ENCODE results near the gene KCNQ2.

The KCNQ2 gene

DNA sequence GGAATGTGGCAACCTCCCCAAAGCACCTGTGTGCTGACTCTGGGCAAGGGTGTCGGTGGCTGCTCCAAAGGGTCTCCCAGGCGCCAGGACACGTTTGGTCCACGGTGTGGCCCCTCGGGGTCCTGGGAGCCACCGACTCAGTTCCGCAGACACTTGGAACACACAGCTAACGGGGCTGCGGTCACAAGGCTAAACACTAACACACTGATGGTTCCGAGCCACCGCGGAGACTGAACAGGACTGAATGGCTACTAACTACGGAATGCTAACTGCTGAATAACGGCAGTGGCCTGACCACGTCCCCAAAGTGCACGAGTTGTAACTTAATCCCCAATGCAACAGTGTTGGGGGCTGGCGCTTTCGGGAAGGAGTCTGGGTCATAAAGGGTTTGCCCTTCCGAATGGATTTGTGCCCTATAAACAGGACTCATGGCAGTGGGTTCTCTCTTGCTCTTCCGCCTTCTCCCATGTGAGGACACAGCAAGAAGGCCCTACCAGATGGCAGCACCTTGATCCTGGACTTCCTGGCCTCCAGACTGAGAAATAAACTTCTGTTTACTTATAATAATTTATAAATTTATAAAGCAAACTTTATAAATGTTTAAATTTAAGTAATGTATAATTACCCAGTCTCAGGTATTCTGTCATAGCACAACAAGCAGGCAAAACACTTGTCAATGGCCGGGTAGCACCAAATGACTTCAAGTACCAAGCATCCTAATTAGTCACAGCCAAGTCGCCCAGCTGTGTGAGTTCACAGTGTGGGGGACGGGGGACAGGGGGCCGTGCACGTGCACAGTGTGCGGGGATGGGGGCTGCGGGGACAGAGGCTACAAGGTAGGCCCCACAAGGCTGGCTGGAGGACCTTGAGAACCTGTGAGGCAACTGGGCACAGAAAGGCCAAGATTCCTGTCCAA is 28.7 kb upstream of the KCNQ2 start:
- Histone ChIP-seq H3K9me3 (peaks cover 0 to 18% (median 17%) of the 10 kb centered on the region in 3 donors), H3K27me3 (peaks cover 0 to 83% of the 10 kb centered on the region in 2 donors), H3K27ac (no peak overlapping the region), H3K36me3 (no peaks in the 10 kb centered on the region), H3K4me3 (no peak overlapping the region), H3K4me1 (peaks cover 0 to 32% (median 26%) of the 10 kb centered on the region in 4 donors)
- TF ChIP-seq, protein P1, sequence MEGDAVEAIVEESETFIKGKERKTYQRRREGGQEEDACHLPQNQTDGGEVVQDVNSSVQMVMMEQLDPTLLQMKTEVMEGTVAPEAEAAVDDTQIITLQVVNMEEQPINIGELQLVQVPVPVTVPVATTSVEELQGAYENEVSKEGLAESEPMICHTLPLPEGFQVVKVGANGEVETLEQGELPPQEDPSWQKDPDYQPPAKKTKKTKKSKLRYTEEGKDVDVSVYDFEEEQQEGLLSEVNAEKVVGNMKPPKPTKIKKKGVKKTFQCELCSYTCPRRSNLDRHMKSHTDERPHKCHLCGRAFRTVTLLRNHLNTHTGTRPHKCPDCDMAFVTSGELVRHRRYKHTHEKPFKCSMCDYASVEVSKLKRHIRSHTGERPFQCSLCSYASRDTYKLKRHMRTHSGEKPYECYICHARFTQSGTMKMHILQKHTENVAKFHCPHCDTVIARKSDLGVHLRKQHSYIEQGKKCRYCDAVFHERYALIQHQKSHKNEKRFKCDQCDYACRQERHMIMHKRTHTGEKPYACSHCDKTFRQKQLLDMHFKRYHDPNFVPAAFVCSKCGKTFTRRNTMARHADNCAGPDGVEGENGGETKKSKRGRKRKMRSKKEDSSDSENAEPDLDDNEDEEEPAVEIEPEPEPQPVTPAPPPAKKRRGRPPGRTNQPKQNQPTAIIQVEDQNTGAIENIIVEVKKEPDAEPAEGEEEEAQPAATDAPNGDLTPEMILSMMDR (IDR thresholded peaks at IDR 0.05), result no peak
- intact Hi-C loops (cut with DNase I; ENCODE audit: low total_unique reads), result no loop called here
- DNase-seq, result no peak

DNA sequence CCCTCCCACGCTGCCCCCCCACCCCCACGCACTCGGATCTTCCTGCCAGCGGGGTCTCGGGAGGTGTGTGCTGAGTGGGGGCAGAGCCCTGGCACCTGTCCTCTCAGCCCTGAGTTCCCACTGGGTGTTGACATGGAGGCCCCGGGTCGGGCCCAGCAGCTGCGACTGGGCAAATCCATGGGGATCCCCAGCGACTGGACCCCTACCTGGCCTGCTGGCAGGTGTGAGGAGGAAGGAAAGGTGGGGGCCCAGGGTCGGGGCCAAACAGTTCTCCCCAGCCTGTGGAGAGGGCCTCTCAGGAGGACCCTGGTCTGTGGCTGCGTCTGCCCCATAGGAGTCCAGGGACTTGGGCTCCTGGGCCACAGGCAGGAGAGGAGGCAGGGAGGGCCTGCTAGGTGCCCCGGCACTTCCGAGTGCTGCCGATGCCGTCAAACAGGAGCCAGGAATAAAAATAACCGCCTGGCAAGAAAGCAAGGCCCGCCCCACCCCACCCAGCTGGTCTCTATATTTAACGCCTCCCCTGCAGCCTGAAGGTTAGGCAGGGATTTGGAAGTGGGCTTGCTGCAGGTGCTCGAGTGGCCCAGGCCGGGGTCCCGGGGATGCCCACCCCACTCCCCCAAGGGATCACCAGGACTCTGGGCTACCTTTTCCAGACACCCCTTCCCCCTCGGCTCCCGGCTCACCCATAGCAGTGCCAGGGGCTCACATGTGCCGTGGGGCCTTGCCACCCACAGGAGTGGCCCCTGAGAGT is 27.9 kb upstream of the KCNQ2 start:
- H3K27me3 ChIP-seq, result peaks cover 0 to 84% of the 10 kb centered on the region in 2 donors
- H3K4me3 ChIP-seq, result no peak overlapping the region
- no peaks in the 10 kb centered on the region for H3K36me3 ChIP-seq
- TF ChIP-seq, protein P1 (IDR thresholded peaks at IDR 0.05), result no peak
- H3K9me3 ChIP-seq, result peaks cover 0 to 12% (median 11%) of the 10 kb centered on the region in 3 donors
- intact Hi-C loops (cut with DNase I; ENCODE audit: low total_unique reads), result no loop called here
- no peak for DNase-seq
- H3K4me1 ChIP-seq, result peaks cover 0 to 35% (median 28%) of the 10 kb centered on the region in 4 donors
- H3K27ac ChIP-seq, result no peak overlapping the region

- TF ChIP-seq, protein P1 (IDR thresholded peaks at IDR 0.05), result no peak
- Histone ChIP-seq H3K27ac (no peak overlapping the region), H3K27me3 (peaks cover 0 to 91% of the 10 kb centered on the region in 2 donors), H3K9me3 (peaks cover 0 to 3% (median 2%) of the 10 kb centered on the region in 3 donors), H3K4me1 (peaks cover 0 to 35% (median 28%) of the 10 kb centered on the region in 4 donors), H3K36me3 (no peaks in the 10 kb centered on the region), H3K4me3 (peak overlapping the region; percentile 28 to 41)
- DNase-seq, result no peak
- intact Hi-C loops (cut with DNase I; ENCODE audit: low total_unique reads), result no loop called here
Measured at GRCh38 chr20:63499338-63499969, 27.0 kb upstream of the KCNQ2 start.

- Histone ChIP-seq H3K9me3 (no peaks in the 10 kb centered on the region), H3K4me1 (peaks cover 0 to 35% (median 28%) of the 10 kb centered on the region in 4 donors), H3K27me3 (peaks cover 0 to 96% of the 10 kb centered on the region in 2 donors), H3K4me3 (peak within 1 kb of the TSS; percentile 28 to 41), H3K36me3 (no peaks in the 10 kb centered on the region), H3K27ac (no peak within 1 kb of the TSS)
- no peak for DNase-seq
- TF ChIP-seq, protein P1 (IDR thresholded peaks at IDR 0.05), result no peak
- intact Hi-C loops (cut with DNase I; ENCODE audit: low total_unique reads), result no loop called here
Measured at GRCh38 chr20:63498960-63499337, 26.5 kb upstream of the KCNQ2 start, which contains the start of gene EEF1A2. EEF1A2 (minus strand) TSS chr20:63499083; CDS start chr20:63497763, 1,320 bp downstream.
